Fibroblast of the aortic adventitia (primary cell): ENCODE results near the gene SLC38A10. TPM values are rescaled to one million over a fixed set of nuclear protein-coding genes. Genes with fewer than 3 reads are reported as not detected.

Source experiments
- DNase-seq: peaks from one replicate; pipeline ENCODE4 v3.0.0-alpha.2; 2010; ENCODE audit warnings: low read depth
- H3K4me3 ChIP-seq: 2 replicates; pipeline ENCODE4 v1.5.1; 2011; ENCODE audit warnings: low read depth, mild to moderate bottlenecking, control low read depth, low read length, moderate library complexity
- total RNA-seq: library from RNA; depleted of rRNA; stranded (reverse); fragments of >200 nt; gene quantifications from 2 replicates; pipeline ENCODE4 v1.2.3, GENCODE V29; 2012; ENCODE audit warnings: low replicate concordance
- TF ChIP-seq, protein P1 (sequence below): IDR thresholded peaks from 2 replicates; pipeline ENCODE4 v1.5.1; 2011; ENCODE audit warnings: mild to moderate bottlenecking, low read length, control low read depth, inconsistent platforms; ENCODE audit not compliant: insufficient read depth

The SLC38A10 gene
- total RNA-seq, 1 donor = 49.5 TPM

DNA sequence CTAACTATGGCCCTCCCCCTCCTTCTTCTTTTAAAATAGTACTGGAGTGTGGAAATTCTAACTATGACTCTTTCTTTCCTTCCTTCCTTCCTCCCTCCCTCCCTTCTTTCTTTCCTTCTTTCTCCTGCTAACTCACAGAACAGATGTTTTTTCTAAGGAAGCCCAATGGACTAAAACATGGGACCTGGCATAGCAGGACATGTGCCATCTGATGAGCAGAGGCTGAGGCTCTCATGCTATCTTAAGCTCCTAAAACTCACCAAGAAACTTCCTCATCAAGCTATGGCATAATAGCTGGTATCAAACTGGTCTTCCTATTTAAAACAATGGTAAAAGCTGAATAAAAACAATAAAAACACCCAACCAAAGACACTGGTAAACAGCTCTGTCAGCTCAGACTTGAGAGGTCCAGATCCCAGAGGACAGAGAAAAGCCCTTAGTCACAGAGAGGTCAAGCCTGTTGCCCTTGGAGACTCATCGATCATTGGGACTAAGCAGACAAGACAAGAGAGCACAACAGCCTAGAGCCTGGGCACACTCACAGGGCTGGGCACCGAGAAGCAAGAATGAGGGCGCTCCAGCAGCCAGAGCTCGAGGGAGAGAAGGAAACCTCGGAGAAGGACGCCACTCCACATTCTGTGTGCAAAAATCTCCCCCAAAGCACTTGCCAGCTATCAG, 27.6 kb downstream of the SLC38A10 start:
- no peak for DNase-seq
- H3K4me3 ChIP-seq = no peak overlapping the region
- TF ChIP-seq, protein P1, sequence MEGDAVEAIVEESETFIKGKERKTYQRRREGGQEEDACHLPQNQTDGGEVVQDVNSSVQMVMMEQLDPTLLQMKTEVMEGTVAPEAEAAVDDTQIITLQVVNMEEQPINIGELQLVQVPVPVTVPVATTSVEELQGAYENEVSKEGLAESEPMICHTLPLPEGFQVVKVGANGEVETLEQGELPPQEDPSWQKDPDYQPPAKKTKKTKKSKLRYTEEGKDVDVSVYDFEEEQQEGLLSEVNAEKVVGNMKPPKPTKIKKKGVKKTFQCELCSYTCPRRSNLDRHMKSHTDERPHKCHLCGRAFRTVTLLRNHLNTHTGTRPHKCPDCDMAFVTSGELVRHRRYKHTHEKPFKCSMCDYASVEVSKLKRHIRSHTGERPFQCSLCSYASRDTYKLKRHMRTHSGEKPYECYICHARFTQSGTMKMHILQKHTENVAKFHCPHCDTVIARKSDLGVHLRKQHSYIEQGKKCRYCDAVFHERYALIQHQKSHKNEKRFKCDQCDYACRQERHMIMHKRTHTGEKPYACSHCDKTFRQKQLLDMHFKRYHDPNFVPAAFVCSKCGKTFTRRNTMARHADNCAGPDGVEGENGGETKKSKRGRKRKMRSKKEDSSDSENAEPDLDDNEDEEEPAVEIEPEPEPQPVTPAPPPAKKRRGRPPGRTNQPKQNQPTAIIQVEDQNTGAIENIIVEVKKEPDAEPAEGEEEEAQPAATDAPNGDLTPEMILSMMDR = no peak

DNA sequence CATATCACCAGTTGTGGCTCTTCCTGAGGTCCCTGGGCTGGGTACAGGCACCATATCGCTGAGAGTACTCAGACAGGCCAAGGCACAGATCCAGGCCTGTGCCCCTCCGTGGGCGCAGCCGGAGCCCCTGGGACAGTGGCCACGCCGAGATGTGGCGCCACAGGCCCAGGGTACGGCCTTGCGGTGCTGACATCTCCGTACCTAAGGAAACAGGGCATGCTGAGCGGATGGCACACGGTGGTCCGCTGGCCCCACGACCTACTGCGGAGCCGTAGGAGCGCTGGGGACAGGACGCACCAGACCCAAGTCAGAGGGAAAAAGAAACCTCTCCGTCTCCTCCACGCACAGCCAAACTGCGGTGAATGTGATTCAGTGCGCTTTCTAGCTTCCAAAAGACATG, 29.5 kb downstream of the SLC38A10 start:
- TF ChIP-seq, protein P1 = no peak
- H3K4me3 ChIP-seq = no peak overlapping the region

DNA sequence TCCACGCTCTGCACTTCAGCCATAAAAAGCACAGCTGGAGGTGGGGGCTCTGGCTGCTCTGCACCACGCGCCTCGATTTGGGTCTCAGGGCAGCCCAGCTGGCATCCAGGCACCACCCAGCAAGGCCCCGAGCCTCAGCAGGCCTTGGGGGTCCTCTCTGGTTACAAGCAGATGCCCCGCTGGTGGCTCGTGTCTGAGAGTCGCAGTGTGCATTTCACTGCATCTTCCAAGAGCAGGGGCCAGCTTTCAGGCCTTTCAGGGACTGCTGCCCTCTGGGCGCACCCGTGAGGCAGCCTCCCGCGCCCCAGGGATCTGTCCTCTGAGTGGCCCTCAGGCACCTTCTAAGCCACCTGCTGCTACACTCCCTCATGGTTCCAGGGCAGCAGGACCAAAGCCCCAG, 30.5 kb downstream of the SLC38A10 start:
- no peak for DNase-seq
- TF ChIP-seq, protein P1 = no peak
- no peak overlapping the region for H3K4me3 ChIP-seq

More for the DNA sequence above, 29.5 kb downstream of the SLC38A10 start:
- no peak for DNase-seq

DNA sequence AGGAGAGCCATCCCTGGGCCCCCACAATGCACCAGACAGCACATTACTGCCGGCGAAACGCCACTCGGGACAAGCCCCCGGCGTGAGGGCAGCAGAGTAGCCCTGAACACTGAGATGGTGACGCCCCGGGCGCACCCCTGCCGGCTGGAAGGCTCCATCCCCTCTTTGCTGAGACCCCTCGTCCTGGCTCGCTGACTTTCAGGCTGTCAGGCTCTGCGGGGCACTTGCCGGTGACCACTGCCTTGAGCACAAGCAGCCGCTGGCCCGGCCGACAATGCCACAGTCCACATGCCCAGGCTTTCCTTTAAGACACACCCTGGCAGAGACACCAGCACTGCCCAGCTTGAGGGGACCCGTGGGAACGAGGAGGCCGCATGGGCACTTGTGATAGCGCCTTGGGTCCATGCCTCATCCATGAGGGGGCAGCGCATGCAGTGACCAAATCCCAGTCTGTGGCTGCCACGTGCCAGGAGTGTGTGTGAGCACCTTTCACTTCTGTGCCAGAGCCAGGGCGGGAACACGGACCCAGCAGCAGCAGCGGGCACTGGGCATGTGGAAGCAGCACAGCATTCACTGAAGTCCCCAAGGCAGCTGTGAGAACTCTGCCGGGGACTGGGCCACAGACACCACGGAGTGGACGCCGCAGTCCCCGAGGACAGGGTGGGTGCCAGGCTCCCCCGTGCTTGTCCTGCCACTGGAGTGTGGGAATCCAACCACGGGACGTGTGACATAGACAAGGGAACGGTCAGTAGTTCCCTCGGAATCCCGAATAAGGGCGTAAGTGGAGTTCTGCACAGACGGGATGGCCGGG, 31.5 kb downstream of the SLC38A10 start:
- TF ChIP-seq, protein P1 = no peak
- DNase-seq = no peak
- H3K4me3 ChIP-seq = no peak overlapping the region

DNA sequence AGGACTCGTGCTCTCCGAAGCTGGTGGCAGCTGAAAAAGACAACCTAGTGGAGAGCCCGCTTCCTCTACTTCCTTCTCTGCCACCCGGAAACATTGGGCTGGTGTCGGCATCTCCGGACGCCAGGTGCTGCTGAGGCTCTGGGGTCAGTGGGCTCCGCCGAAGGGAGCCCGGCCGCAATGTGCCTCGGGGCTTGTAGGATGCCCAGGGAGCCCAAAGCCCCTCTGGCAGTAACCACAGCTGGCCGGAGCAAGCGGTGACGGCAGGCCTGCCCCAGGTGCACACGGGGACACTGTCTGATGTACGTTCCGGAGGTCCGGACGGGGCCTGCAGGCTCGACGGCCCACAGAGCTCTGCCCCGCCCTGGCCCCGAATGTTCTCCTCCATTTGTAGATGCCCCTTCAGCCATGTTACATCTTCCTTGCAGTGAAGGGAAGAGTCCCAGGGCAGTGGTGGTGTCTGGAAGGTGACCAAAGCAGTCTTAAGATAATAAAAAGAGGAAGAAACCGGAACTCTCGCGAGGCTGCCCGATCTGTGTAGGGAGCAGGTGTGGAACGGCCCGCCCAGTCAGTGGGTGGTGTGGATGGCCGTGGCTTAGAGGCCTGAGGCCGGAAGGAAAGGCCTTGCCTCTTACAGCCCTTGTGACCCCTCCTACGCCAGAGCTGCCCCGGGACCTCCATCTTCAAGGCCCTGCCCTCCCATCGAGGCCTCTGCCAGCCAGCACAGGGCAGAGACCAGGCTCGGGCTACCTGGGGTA, 33.3 kb downstream of the SLC38A10 start:
- TF ChIP-seq, protein P1 = no peak
- no peak for DNase-seq

DNA sequence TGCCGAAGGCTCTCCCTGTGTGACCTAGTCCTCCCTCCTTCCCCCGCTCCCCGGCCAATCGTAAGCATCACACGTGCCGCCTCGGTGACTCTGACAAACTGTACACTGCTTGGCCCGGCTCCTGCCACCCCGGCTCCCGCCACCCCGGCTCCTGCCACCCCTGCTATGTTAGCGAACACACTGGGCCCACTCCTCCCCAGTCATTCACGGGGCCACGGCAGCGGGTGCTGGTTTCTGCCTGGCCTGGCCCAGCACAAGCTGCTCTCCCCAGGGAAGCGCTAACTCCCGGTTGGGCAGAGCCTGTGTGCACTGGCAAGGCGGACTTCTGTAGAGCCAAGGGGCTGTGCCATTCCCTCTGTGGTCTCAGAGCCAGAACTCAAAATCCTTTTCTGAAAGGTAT, 34.0 kb downstream of the SLC38A10 start:
- DNase-seq = no peak
- TF ChIP-seq, protein P1 = no peak
- H3K4me3 ChIP-seq = no peak overlapping the region

More for the DNA sequence above, 33.3 kb downstream of the SLC38A10 start:
- H3K4me3 ChIP-seq = no peak overlapping the region
